Measurements from ENCODE around the gene PDPK1. TPM values are rescaled to one million over a fixed set of nuclear protein-coding genes. Genes with fewer than 3 reads are reported as not detected.
"Not testable (repeated sequence)": the region's sequence is repeated elsewhere in the genome, so short reads cannot be mapped to it uniquely, and the experiment has no call there.

Gene PDPK1
- total RNA-seq, 8 experiments from 2014 or later: 17.0 to 31.6 (median 26.2) TPM

GRCh38 chr16:2580143-2580542 lies 42.3 kb downstream of the PDPK1 start:
- H3K27ac ChIP-seq; H3K4me1 ChIP-seq (replicated peaks in 1 of 2); H3K4me3 ChIP-seq; in situ Hi-C loops (cut with MboI; ENCODE audit: low pct_unique_long_range_greater_than_20kb in 2 of 9, low sequenced_read_pairs in 9 of 9, unreplicated experiment in 9 of 9): not testable (repeated sequence)
- WGBS, 10 experiments: no CpG with 5 or more reads among the region's 11 CpGs
- ATAC-seq (replicated peaks in 6 of 8): peak; percentile 22 to 96 (median 46)

- H3K4me1 ChIP-seq (replicated peaks in 1 of 2); in situ Hi-C loops (cut with MboI; ENCODE audit: low pct_unique_long_range_greater_than_20kb in 2 of 9, low sequenced_read_pairs in 9 of 9, unreplicated experiment in 9 of 9); H3K27ac ChIP-seq; H3K4me3 ChIP-seq; ATAC-seq (replicated peaks in 6 of 8): not testable (repeated sequence)
- WGBS, 10 experiments: no CpG with 5 or more reads among the region's 21 CpGs
These were observed 43.0 kb downstream of the PDPK1 start for GRCh38 chr16:2580818-2581217.

- peak in 1 of 8 experiments; percentile 91 for ATAC-seq (replicated peaks in 6 of 8)
- WGBS, 10 experiments: 20 to 94% (median 80%) methylated on average over 2 to 9 of the region's 24 CpGs; no CpG with 5 or more reads in 5 of the 10 experiments
- no peak overlapping the region for H3K4me3 ChIP-seq
- no peaks in the 10 kb centered on the region for H3K4me1 ChIP-seq (replicated peaks in 1 of 2)
- no peak overlapping the region for H3K27ac ChIP-seq
- in situ Hi-C loops (cut with MboI; ENCODE audit: low pct_unique_long_range_greater_than_20kb in 2 of 9, low sequenced_read_pairs in 9 of 9, unreplicated experiment in 9 of 9): no loop called here
These were observed 47.2 kb downstream of the PDPK1 start for GRCh38 chr16:2584729-2585650.

GRCh38 chr16:2585651-2586081 lies 47.8 kb downstream of the PDPK1 start:
- Histone ChIP-seq H3K27ac (no peak overlapping the region), H3K4me1 (replicated peaks in 1 of 2) (no peaks in the 10 kb centered on the region), H3K4me3 (no peak overlapping the region)
- 60 to 100% (median 93%) methylated on average over 1 to 14 of the region's 25 CpGs; no CpG with 5 or more reads in 7 of the 10 experiments for whole genome bisulfite sequencing, 10 experiments
- in situ Hi-C loops (cut with MboI; ENCODE audit: low pct_unique_long_range_greater_than_20kb in 2 of 9, low sequenced_read_pairs in 9 of 9, unreplicated experiment in 9 of 9): no loop called here
- ATAC-seq (replicated peaks in 6 of 8): peak in 1 of 8 experiments; percentile 12

DNA sequence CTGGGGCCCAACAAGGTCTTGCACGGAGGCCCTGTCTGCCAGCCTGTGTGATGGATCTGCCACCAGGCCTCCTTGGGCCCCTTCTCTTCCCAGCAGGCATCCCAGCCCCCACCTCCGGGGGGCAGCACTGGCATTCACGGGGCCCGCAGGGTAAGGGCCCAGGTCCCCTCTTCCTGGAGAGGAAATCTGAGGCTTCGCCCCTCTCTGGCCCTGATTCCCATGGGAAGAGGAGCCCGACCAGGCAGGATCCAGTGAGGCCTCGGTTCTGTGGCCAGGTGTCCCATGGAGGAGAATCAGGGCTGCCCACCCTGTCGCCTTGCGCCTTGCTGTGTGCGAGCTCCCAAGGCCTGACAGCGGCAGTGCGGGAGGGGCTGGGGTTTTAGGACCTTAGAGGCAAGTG lies 48.4 kb downstream of the PDPK1 start:
- Histone ChIP-seq H3K4me3 (no peak overlapping the region), H3K4me1 (replicated peaks in 1 of 2) (no peaks in the 10 kb centered on the region), H3K27ac (no peak overlapping the region)
- ATAC-seq (replicated peaks in 6 of 8): no peak
- in situ Hi-C loops (cut with MboI; ENCODE audit: low pct_unique_long_range_greater_than_20kb in 2 of 9, low sequenced_read_pairs in 9 of 9, unreplicated experiment in 9 of 9): no loop called here
- WGBS, 10 experiments: 77 to 100% (median 86%) methylated on average over 1 to 8 of the region's 12 CpGs; no CpG with 5 or more reads in 6 of the 10 experiments

- no peak for ATAC-seq (replicated peaks in 6 of 8)
- in situ Hi-C loops (cut with MboI; ENCODE audit: low pct_unique_long_range_greater_than_20kb in 2 of 9, low sequenced_read_pairs in 9 of 9, unreplicated experiment in 9 of 9): no loop called here
- no peak overlapping the region for H3K4me3 ChIP-seq
- H3K27ac ChIP-seq: no peak overlapping the region
- WGBS, 10 experiments: 80 to 100% (median 100%) methylated on average over 2 to 6 of the region's 16 CpGs; no CpG with 5 or more reads in 3 of the 10 experiments
- H3K4me1 ChIP-seq (replicated peaks in 1 of 2): no peaks in the 10 kb centered on the region
These were observed 49.2 kb downstream of the PDPK1 start for GRCh38 chr16:2586901-2587480.

DNA sequence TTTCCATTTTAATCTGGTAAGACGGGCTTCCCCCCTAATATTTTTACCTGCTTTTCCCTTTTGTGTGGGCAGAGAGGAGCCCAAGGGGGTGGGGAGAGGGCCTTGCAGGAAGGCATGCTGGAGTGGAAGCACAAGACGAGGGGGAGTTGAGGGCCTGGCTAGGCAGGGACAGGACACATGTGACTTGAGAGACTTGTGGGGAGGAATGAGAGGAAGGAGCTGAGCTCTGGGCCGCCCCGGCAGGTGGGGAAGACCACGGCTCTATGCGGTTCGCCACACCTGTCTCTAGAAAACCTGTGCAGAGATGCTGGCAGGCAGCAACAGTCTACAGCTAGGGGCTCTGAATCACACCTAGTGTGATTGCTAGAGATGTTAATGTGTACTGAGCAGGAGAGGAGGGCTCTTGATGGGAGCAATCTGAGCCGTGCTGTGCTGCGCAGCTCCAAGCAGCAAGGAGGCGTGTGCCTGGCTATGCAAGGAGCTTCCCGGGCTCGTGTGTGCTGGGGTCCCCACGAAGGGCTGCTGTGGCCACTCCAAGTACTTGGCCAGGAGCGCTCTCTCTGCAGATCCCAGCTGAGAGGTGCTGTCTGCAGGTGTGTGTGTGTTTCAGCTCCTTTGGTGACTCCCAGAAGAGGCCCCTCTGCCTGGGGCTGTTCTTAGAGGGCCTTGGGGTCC lies 50.2 kb downstream of the PDPK1 start:
- Histone ChIP-seq H3K4me1 (replicated peaks in 1 of 2) (peaks cover 6 to 7% of the 10 kb centered on the region in 2 donors), H3K27ac (no peak overlapping the region), H3K4me3 (no peak overlapping the region)
- in situ Hi-C loops (cut with MboI; ENCODE audit: low pct_unique_long_range_greater_than_20kb in 2 of 9, low sequenced_read_pairs in 9 of 9, unreplicated experiment in 9 of 9): no loop called here
- 60 to 100% (median 86%) methylated on average over 1 to 3 of the region's 14 CpGs; no CpG with 5 or more reads in 3 of the 10 experiments for WGBS, 10 experiments
- ATAC-seq (replicated peaks in 6 of 8): no peak

- WGBS, 10 experiments: 84 to 96% (median 92%) methylated on average over 4 to 9 of the region's 15 CpGs; no CpG with 5 or more reads in 4 of the 10 experiments
- Histone ChIP-seq H3K27ac (no peak overlapping the region), H3K4me1 (replicated peaks in 1 of 2) (peaks cover 14 to 17% of the 10 kb centered on the region in 2 donors), H3K4me3 (no peak overlapping the region)
- in situ Hi-C loops (cut with MboI; ENCODE audit: low pct_unique_long_range_greater_than_20kb in 2 of 9, low sequenced_read_pairs in 9 of 9, unreplicated experiment in 9 of 9): no loop called here
- no peak for ATAC-seq (replicated peaks in 6 of 8)
These were observed 53.8 kb downstream of the PDPK1 start for GRCh38 chr16:2591476-2592240.

DNA sequence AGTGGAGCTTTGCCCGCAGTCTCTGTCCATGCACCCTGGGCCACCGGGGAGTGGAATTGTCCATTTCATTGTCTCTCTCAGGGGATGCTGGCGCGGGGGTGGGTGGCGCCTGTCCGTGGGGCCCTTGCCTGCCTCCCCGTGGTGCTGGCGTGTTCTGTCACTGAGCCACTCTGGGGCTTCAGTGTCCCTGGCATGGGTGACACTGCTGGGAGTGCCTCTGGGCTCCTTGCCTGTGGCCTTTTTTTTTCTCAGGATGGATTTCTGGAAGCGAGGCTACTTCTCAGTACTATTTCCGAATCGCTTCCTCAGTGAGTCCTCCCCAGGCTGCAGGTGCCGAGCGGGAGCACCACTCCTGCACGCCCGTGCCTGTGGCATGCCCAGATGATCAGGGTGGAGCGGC lies 55.0 kb downstream of the PDPK1 start:
- ATAC-seq (replicated peaks in 6 of 8): peak in 2 of 8 experiments; percentile 9 to 11
- no peak overlapping the region for H3K4me3 ChIP-seq
- in situ Hi-C loops (cut with MboI; ENCODE audit: low pct_unique_long_range_greater_than_20kb in 2 of 9, low sequenced_read_pairs in 9 of 9, unreplicated experiment in 9 of 9): no loop called here
- WGBS, 10 experiments: 90 to 100% (median 93%) methylated on average over 2 to 8 of the region's 16 CpGs; no CpG with 5 or more reads in 3 of the 10 experiments
- peaks cover 17 to 23% of the 10 kb centered on the region in 2 donors for H3K4me1 ChIP-seq (replicated peaks in 1 of 2)
- H3K27ac ChIP-seq: peak overlapping the region; percentile 67 to 77

DNA sequence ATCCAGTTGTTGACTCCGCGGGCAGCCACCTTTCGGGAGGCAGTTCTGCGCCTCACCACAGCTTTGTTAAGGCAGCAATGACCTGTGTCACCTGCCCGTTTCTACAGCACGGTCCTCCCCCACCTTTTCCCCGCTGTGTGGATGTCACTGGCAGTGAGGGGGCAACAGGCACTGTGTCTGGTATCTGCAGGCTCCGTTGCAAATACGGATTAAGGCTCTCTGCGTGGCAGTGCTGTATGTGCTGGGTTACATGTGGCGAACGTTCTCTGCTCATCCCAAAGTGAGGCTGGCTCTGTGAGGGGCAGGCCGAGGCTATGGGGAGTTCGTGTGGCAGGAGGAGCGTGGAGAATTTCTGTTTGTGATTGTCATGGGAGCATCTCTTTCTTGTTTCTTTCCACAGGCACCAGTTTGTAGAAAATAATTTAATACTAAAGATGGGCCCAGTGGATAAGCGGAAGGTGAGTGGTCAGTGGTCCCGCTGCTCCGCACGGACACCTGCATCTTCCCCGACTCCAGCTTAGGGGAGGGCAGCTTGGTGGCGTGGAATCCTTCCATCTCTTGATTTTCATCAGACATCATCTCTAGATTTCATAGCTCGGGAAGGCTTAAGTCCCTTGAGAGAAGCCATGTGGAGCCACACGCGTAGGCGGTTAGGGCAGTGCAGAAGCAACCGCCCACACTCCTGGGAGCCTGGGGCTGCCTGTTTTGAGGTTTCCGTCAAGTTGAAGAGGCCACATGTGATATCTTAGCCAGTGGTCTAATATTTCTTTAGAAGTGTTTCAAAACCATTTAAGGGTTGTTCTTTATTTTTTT lies 57.8 kb downstream of the PDPK1 start:
- in situ Hi-C loops (cut with MboI; ENCODE audit: low pct_unique_long_range_greater_than_20kb in 2 of 9, low sequenced_read_pairs in 9 of 9, unreplicated experiment in 9 of 9): no loop called here
- 86 to 100% (median 95%) methylated on average over 1 to 18 of the region's 27 CpGs; no CpG with 5 or more reads in 3 of the 10 experiments for WGBS, 10 experiments
- ATAC-seq (replicated peaks in 6 of 8): no peak
- Histone ChIP-seq H3K4me1 (replicated peaks in 1 of 2) (peaks cover 17 to 27% of the 10 kb centered on the region in 2 donors), H3K27ac (no peak overlapping the region), H3K4me3 (no peak overlapping the region)

GRCh38 chr16:2596747-2597559 lies 59.1 kb downstream of the PDPK1 start:
- H3K4me1 ChIP-seq (replicated peaks in 1 of 2): peaks cover 17 to 27% of the 10 kb centered on the region in 2 donors
- in situ Hi-C loops (cut with MboI; ENCODE audit: low pct_unique_long_range_greater_than_20kb in 2 of 9, low sequenced_read_pairs in 9 of 9, unreplicated experiment in 9 of 9): no loop called here
- WGBS, 10 experiments: 79 to 100% (median 91%) methylated on average over 3 to 11 of the region's 24 CpGs; no CpG with 5 or more reads in 4 of the 10 experiments
- no peak overlapping the region for H3K4me3 ChIP-seq
- no peak for ATAC-seq (replicated peaks in 6 of 8)
- peak overlapping the region in 1 of 2 donors; percentile 44 for H3K27ac ChIP-seq

All from motor neuron (in vitro differentiated cells).